SK-N-DZ (cell line): ENCODE results near the gene GLP2R.

Experiments
- DNase-seq: peaks from one replicate; pipeline ENCODE4 v3.0.0-alpha.2; 2015; ENCODE audit warnings: low spot score

GLP2R gene

DNA sequence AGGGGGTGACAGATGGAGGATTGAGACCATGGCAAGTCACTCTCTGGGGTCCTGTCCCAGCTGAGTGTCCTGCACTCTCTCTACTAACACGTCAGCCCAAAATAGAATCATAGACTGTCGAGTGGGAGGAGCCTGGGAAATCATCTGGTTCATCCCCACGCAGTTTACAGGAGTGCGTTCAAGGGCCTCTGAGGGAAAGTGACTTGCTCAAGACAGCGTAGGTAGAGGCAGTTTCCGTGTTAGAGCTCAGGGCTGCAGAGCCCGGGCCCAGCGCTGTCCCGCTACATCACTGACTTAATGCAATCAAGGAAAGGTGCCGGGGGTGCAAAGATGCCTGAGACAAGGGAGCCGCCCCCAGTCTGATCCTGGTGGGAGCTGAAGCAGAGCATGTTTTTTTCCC lies 14.2 kb upstream of the GLP2R start:
- DNase-seq = no peak

DNA sequence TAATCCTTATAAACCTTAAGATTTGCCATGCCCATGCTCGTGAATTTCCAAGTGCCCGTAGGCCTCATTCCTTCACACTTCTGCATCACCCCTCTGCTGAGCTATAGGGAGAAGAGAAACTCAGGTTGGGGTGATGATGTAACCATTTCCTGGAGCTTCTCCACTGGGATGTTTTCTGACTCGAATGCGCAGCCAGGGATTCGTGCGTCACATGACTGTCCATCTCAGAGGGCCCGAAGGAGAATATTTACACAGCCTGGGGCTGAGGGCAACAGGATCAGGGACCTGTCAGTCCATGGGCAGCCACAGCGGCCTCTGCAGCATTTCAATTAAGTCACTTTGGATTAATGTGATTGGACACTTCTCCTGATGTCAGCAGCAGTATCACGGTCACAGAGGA lies 12.6 kb upstream of the GLP2R start:
- no peak for DNase-seq

DNA sequence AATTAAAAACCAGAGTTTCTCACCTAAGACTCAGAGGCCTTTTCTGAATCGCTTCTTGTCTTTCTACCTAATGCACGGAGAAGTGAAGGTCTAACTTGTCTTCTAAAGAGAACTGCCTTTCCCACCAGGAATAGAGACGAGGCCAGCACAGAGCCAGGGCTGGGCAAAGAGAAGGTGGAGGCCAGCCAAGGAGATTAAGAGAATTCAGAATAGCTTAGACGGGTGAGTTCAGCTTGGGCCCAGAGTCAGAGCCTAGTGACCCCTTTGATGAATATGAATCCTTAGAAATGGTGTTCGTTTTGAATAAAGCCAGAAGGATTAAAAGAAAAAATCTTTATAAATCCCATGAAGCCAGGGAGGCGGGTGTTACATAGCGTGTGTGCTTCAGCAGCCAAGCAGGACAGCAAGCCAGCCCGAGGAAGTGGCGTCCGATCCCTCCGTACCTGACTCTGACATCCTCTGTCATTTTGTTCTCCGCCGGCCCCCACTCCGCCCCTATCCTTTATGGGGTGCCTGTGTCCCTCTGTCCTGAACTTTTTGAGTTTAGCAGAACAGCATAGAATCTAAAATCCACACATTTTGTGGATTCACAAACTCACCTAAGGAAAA lies 11.3 kb upstream of the GLP2R start:
- no peak for DNase-seq

DNA sequence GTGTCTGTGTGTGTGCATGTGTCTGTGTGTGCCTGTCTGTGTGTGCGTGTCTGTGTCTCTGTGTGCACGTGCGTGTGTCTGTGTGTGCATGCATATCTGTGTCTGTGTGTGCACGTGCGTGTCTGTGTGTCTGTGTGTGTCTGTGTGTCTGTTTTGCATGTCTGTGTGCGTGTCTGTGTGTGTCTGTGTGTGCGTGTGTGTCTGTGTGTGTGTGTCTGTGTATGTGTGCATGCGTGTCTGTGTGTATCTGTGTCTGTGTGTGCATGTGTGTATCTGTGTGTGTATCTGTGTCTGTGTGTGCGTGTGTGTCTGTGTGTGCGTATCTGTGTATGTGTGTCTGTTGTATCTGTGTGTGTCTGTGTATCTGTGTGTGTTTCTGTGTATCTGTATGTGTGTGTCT lies 9.3 kb upstream of the GLP2R start:
- DNase-seq = no peak

DNA sequence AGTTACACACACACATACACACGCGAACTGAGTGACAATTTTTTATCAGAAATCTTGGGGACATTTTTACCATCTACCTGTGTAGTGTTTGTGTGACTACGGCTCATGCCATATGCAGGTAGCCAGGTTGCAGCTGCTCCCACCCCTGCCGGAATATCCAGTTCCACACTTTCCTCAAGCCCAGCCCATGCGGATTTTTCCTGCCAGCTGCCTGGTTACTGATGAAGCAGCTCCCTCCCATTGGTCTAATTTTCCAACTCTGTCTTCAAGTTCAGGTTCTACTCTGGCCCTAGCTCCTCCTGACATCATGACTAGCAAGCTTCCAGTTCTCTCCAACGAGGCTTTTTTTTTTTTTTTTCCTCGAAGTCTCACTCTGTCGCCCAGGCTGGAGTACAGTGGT lies 8.6 kb upstream of the GLP2R start:
- DNase-seq = no peak

DNA sequence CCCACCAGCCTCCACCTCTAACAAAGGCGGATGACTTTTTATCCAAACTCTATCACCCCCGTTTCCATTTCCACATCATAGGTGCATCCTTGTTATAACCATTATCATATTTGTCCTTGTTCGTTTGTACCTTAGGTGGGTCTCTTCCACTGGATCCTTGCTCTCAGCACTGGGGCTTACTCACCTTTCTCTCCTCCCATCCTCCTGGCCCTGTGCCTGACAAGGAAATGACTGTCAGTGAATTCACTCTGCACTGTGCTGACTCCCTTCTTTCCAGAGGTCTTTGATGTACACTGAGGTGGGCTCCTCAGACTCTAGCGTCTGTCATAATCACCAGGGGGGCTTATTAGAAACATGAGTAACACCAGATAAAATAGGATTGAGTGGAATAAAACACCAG lies 7.0 kb upstream of the GLP2R start:
- DNase-seq = no peak

DNA sequence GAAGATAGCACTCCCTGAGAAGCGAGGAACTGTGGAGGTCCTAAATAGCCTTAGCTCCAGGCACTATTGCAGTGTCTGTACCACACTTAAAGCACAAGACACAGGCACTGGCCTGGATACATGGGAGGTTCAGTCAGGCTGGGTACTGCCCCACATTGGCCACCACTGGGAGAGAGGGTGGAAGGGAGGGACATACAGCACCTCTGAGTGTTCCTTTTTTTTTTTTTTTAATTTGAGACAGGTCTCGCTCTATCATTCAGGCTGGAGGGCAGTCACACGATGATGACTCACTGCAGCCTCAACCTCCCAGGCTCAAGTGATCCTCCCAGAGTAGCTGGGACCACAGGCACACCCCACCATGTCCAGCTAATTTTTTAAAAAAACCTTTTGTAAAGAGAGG lies 5.3 kb upstream of the GLP2R start:
- no peak for DNase-seq

DNA sequence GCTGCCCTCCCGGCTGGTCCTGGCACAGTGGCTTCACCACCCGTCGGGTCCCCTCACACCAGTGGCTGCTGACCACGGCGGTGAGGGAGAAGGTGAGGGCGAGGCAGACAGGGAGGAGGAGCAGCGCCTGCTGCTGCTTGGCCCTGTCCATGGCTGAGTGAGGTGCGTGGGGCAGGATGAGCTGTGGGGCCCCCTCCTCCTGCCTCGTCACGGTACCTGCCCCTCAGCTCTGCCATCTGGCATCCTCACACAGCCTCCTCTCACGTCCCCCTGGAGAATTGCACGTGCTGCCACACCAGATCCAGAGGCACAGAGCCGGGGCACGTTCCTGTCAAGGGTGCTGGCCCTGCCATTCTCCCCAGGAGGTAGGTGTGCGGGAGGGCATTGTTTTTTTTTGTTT lies 3.8 kb upstream of the GLP2R start, which contains the start of gene GSG1L2:
GSG1L2 (minus strand) TSS at position 159 of the 400 bp plus-strand sequence; CDS start at position 151, 8 bp downstream.
- DNase-seq = no peak

DNA sequence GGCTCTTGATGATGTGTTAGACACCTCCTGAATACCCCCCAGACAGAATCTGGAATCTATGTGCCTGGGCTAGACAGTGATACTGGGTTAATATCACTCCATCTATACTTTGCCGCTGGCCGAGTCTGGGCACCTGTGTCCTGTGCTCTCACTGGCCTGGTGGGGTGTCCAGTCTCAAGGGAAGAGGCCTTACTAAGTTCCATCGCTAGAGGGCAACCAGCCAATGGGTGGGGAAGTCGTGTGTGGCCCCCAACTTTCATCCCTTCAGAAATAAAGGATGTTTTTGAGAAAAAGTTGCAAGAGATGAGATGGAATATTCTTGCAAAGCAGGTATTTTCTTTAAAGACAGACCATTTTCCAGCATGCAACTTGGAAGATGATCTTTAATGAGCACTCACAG lies 1.6 kb upstream of the GLP2R start:
- DNase-seq = no peak

DNA sequence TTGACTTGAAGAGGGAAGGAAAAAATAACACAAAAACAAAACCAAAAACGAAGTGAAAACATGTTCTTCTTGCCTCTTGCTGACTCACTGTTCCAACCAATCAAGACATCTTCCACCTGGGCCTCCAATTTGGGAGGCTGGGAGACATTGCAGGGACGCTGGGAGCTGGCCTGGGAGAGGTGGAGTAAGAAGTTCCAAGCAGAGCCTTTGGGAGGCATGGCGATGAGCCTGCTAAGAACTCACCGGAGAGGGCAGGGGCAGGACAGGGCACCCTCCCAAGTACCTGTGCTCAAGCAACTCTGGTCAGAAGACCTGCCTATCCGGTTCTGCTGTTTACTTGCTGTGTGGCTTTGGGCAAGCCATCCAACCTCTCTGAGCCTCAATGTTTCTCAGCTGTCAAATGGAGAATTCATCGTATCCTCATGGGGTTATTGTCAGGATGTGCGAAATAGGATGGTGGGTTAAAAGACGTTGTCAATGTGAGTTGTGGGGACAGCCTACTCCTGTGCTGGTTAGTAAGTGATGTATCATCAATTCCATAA lies 856 bp upstream of the GLP2R start:
- DNase-seq = no peak

DNA sequence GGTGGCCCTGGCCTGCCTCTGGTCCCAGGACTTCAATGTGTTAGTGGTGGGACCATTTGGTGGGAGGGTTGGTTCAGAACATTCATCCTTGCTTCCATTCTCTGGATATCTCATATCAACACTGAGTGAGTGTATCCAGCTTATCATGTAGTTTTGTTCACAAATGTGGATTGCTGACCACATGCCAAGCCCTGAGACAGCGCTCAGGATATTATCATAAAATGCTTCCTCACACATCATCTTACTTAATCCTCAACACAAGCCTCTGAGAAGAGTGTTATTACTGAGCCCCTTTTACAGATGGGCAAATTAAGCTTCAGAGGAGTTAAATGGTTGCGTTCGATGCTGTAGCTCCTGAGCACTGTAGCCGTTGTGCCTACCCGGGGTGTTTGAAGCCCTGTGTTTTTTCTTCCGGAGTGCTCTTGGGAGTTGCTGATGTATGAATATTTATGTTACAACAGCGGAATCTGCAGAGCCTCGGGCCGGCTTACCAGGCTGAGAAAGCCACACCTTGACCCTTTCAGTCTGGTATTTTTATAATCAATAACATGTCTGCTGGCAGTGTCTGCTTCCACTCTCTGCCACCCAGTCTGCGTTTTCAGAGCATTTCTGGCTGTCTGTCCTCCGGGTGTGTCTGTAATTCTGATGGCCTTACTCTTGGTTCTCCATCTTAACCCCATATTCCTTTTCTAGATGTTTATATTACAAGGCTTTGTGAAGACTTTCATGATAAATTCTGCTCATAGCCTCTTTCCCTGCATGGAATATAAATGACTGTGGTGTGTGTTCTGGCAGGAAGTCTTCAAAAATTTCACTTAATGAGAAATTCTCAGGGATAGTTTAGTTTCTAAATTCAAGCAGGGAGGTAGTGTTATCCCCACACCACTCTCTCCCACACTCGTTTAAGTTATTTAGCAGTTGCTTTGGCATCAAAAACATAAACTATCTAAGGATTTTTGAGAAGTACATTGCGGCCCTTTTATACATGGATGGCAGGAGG lies 2.9 kb downstream of the GLP2R start:
- no peak for DNase-seq

DNA sequence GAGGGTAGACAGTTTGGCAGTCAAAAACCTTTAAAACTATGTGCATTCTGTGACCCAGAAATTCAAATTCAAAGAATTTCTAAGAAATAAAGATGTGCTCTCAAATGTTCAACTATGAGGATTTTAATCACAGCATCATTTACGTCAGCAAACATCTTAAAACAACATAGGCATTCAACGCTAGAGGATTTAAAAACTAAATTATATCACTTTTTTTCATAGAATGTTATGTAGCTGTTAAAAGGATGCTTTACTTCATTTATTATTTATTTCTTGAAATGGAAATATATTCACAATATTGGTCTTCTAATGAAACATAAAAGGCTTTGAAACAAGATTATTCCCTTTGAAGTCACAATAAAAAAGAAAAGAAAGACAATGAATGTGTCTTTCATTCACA lies 3.6 kb downstream of the GLP2R start:
- no peak for DNase-seq

DNA sequence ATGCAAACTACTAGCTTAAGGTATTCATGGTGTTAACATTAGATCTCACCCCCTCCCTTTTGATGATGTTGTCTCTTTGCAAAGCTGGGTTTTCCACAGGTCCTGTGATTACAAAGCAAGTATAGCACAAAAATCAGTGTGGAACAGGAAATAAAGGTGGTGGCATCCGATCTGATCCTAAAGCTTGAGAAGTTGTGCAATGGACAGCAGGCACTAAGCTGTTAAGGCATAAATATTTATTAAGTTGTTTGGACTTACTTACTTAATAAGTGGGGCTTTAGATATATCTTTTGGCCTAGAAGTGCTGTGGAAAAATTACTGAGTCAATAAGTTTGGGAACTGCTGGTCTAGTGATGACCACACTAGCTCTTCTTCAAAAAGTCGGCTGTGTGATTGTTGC lies 5.0 kb downstream of the GLP2R start:
- DNase-seq = no peak

DNA sequence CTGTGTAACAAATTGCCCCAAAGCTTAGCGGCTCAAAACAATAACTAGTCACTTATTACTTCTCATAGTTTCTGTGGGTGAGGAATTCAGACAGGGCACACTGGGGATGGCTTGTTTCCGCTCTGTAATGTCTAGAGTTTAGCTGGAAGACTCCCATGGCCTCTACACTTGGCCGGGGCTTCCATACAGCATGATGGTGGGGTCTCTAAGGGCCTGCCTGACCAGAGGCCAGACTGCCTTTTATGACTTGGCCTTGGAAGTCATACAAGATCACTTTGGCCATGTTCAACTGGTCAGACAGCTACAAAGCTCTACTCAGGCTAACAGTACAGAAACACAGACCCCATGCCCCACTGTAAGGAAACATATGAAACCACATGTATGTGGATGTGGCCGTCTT lies 8.2 kb downstream of the GLP2R start:
- DNase-seq = no peak

DNA sequence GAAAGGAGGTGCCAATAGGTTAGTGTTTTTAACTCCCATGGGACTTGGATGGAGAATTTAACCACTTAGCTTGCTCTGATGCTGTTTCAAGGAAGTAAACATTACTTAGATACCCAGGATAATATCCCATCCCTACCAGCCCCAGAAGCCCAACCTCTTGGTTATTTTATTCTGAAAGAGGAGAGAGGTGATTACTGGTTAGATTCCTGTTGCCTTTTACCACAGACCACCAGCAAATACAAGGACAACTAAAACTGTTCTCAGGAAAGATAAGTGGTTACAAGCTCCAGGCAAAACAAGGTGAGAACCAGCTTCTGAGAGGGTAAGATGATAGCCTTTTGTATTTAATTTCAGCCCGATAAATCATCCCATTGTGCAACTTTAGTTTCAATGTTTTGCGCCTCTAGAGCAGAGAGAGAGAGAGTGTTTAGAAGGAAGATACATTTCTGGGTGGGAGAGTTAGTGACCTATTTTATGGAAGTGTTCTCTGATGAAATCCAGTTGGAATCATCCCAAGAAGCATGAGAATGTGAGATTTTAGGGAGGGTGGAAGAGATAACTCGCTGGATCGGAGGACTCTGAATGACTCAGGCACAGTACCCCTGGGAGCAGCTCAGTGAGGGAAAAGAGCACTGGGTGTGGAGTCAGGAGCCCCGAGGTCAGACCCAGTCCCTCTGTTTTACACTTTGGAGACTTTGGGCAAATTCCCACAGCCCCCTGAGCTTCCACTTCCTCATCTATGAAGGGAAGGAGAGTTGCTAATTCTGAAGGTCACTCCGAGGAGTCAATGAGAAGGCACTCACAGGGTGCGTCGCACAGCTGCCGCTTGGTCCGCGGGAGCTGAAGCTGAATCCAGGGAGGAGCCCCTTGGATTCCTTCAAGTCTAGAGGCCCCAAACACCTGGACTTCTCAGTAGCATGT lies 12.1 kb downstream of the GLP2R start:
- no peak for DNase-seq

DNA sequence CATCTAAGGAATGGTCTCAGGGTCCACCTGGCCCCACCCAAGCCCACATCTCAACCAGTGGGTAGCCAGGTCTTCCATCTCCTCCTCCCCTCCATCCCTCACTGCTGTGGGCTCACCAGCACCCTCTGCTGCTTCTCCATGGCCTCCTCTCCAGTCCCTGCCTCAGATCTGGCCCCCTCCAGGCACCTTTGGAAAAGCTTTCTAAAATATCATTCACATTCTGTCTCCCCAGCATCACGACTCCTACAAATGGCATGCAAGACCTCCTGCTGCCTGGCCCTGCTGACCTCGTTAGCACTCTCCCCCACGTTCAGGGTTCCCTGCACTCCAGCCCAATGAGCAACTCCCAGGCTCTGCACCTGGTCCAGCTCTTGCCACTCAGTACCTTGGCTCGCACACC lies 13.7 kb downstream of the GLP2R start:
- DNase-seq = no peak

DNA sequence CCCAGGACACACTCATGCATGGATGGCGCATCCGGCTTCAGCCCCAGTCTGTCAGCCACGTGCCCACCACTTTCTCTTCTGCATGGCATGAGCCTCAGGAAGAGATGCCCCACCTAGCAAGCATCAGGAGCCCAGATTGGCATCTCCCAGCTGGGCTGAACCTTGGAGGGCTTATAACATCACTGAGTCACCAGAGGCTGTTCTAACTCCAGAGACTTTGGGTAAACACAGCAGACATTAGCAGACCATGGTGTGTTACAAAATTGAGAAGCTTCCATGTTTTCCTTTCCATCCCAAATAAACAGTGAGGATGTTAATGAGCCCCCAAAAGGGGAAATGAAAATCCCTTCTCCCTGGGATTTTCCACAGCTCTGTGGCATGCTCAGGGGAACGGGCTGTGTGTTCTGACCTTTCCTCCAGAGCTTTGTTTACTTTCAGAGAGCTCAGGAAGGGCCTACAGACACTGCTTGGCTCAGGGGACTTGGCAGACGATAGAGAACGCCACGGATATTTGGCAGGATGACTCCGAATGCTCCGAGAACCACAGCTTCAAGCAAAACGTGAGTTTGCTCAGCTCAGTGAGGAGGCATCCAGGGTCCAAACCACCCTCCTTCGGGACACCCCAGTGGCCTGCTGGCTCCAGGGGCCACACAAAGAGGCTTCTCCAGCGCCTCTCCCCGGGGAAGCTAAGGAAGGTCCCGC lies 16.5 kb downstream of the GLP2R start:
- DNase-seq = no peak

DNA sequence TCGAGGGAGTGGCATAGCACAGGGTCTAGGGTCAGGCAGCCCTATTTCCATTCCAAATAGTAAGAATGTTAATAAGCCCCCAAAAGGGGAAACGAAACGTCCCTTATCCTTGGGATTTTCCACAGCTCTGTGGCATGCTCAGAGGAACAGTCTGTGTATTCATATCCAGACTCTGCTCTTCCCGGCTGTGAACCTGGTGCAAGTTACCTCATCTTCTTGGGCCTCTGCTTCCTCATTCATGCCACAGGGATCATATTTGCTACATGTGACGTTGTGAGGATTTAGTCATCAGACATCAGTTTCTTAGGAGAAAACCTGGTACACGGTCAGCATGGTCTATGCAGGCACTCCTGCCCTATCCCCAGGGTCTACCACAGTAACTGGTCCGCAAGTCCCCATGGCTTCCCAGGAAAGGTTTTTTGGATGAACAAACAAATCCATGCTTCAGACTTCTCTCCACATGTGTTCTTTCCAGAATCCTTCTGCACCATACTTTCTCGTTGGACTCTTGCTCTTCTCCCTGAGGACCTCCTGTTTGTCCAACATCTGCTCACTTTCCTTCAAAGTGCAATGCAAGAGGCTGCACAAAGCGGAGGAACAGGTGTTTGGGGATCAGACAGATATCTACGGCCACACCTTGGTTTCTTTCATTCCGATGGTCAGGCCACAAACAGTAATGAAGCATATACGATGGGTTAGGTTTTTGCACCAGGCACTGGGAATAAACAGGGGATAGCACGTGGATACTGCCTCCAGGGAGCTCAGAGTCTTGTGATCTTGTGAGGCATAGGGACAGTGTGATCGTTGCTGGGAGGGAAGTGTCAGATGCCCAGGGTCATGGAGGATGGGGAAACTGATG lies 17.7 kb downstream of the GLP2R start:
- no peak for DNase-seq

DNA sequence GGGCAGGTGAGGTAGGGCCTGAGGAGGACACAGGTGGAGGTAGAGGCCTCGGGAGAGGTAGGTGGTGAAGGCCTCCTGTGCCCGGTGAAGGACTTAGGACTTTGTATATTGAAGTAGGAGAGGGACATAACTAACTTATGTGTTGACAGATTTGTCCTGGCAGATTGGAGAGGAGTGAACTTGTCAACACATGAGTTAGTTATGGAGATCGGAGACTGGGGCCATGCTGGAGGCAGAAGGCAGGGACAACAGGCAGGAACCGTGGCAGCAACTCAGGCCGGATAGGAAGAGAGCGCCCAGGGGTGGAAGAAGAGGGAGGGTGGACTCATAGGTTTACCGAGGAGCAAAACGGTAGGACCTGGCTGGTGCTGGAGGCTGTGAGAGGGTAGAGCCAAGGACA lies 18.4 kb downstream of the GLP2R start:
- no peak for DNase-seq

DNA sequence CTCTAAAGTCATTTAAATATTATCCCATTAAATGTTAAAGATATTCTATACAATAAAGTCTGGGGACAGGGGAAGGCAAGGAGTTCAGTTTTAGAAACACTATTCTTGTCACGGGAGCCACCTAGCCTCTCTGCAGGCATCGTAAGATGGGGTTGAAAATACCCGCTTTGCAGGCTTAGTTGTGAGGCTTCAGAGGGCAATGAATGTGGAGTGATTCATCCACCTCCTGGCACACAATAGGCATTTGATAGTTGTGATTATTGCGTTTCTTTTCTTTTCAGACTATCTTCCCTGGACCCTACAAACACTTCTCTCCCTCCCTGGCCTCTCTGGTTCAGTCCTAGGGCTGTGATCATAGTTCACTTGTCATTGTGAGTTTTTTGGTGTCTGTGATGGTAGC lies 19.6 kb downstream of the GLP2R start:
- DNase-seq = no peak
